Colonic mucosa (tissue), 4 donors: ENCODE data around the gene L3MBTL4. TPM values are rescaled to one million over a fixed set of nuclear protein-coding genes. Genes with fewer than 3 reads are reported as not detected.
"Not testable (repeated sequence)": the region's sequence is repeated elsewhere in the genome, so short reads cannot be mapped to it uniquely, and the experiment has no call there.

Experiments
- DNase-seq: peaks from one replicate; pipeline ENCODE4 v3.0.0-alpha.2; 2020
- H3K27ac ChIP-seq: fragments of 200-600 bp; one replicate; pipeline ENCODE4 v1.8.0; 2021
- H3K27me3 ChIP-seq: fragments of 200-600 bp; one replicate; pipeline ENCODE4 v1.8.0; 2021
- H3K36me3 ChIP-seq: fragments of 200-600 bp; one replicate; pipeline ENCODE4 v1.8.0; 2021
- H3K4me1 ChIP-seq: fragments of 200-600 bp; one replicate; pipeline ENCODE4 v1.8.0; 2021; ENCODE audit warnings: mild to moderate bottlenecking
- H3K4me3 ChIP-seq: fragments of 200-600 bp; one replicate; pipeline ENCODE4 v1.8.0; 2021
- H3K9ac ChIP-seq, 2 donors: one replicate each; pipeline ENCODE4 v1.7.0; 2013; ENCODE audit warnings: control low read depth in 2 of 2, low read depth in 2 of 2, low read length in 2 of 2
- H3K9me3 ChIP-seq: fragments of 200-600 bp; one replicate; pipeline ENCODE4 v1.8.0; 2021
- CTCF ChIP-seq: fragments of 200-600 bp; IDR thresholded peaks from one replicate; pipeline ENCODE4 v1.8.0; 2022; ENCODE audit warnings: antibody characterized with exemption, mild to moderate bottlenecking
- intact Hi-C: fragments of 100-400 bp; cut with DNase I; formaldehyde crosslinking; loops from one replicate; pipeline ENCODE4 v1.14.1; 2022
- total RNA-seq, 2 donors: library from RNA; stranded (reverse); fragmentation: NEBNext Ultra II Directional in 1 of 2; extraction: Animal tissue kit (Norgen Biotek cat#: 25700) in 1 of 2; gene quantifications; one replicate each; pipeline ENCODE4 v1.2.1, GENCODE V29; 2021
- donor health status: healthy.
- donor health status: DM: no; HTN: no; CAD: no.
- donor health status: DM: no; HTN: no; CAD: no.

Gene L3MBTL4
- total RNA-seq, 2 donors from 2014 or later: 3.5 to 3.8 TPM

GRCh38 chr18:6284761-6285160 lies 129.9 kb downstream of the L3MBTL4 start:
- no peak for DNase-seq
- Histone ChIP-seq H3K36me3 (no peaks in the 10 kb centered on the region), H3K9ac (no peak overlapping the region), H3K4me1 (no peaks in the 10 kb centered on the region), H3K27me3 (no peaks in the 10 kb centered on the region), H3K27ac (no peak overlapping the region), H3K9me3 (no peaks in the 10 kb centered on the region), H3K4me3 (no peak overlapping the region)
- no peak for TF ChIP-seq CTCF
- intact Hi-C loops: no loop called here

DNA sequence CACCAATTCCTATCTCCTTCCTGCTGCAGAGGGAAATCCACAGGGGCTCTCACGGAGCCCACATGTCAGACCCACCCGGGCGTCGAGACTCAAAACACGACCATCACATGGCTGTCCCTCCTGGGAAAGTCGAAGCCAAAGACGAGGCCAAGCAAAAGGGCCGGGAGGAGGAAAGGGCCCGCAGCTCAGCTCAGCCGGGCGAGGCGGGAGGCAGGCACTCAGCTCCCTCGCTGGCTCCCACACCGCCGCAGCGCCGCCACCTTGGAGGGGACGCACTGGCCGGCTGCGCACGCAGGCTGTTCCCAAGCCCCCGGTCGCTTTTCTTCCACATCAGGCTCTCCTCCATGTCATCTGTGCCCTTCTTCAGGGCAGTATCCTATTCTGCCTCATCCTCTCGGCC lies 130.4 kb downstream of the L3MBTL4 start:
- Histone ChIP-seq H3K4me1 (no peaks in the 10 kb centered on the region), H3K9me3 (no peaks in the 10 kb centered on the region), H3K27me3 (no peaks in the 10 kb centered on the region), H3K36me3 (no peaks in the 10 kb centered on the region), H3K9ac (no peak overlapping the region), H3K4me3 (no peak overlapping the region), H3K27ac (no peak overlapping the region)
- no peak for TF ChIP-seq CTCF
- intact Hi-C loops: no loop called here
- DNase-seq: no peak

DNA sequence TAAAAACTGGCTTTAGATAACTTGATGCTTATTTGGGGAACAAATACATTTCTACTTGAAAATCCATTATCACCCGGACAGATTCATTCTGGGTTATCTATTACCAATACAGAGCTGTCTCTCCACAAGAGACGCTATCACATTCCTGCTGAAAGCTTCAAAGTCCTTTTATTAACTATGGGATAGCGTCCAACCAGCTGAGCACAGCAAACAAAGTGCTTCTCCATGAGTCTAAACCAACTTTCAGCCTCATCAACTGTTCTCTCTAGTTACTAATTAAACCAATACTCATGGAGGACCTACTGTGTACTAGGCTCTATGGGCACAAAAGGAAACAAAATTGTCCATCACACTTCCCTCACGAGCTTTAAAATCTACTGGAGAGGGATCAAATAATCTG lies 132.8 kb downstream of the L3MBTL4 start:
- no peaks in the 10 kb centered on the region for H3K36me3 ChIP-seq
- H3K9me3 ChIP-seq: no peaks in the 10 kb centered on the region
- no peak overlapping the region for H3K9ac ChIP-seq
- H3K27ac ChIP-seq: no peak overlapping the region
- no peak overlapping the region for H3K4me3 ChIP-seq
- no peak for DNase-seq
- H3K27me3 ChIP-seq: no peaks in the 10 kb centered on the region
- H3K4me1 ChIP-seq: no peaks in the 10 kb centered on the region
- intact Hi-C loops: no loop called here
- TF ChIP-seq CTCF: no peak

- Histone ChIP-seq H3K27me3 (no peaks in the 10 kb centered on the region), H3K4me3 (no peak overlapping the region), H3K9me3 (no peaks in the 10 kb centered on the region), H3K27ac (no peak overlapping the region), H3K9ac (no peak overlapping the region), H3K36me3 (no peaks in the 10 kb centered on the region), H3K4me1 (no peaks in the 10 kb centered on the region)
- intact Hi-C loops: no loop called here
- DNase-seq: no peak
- TF ChIP-seq CTCF: no peak
Measured at GRCh38 chr18:6280211-6280743, 134.4 kb downstream of the L3MBTL4 start.

DNA sequence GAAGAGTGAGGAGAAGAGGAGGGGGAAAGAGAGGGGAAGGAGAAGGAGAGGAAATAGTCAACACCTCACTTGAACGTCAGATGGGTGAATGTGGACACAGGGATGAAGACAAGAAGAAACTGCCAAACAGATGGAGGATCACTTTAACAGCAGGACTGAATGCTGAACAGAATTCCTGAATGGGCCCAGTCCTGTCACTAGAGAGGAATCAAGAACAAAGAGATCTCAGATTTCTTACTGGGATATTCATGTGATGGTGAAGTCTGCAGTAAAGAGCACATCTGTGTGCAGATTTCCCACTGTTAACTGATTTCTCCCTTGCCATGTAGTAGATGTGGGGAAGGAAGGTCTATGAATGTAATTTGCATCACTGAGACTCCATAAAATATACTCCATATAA lies 135.4 kb downstream of the L3MBTL4 start:
- H3K9me3 ChIP-seq: no peaks in the 10 kb centered on the region
- no peak overlapping the region for H3K27ac ChIP-seq
- intact Hi-C loops: no loop called here
- H3K36me3 ChIP-seq: no peaks in the 10 kb centered on the region
- H3K4me1 ChIP-seq: no peaks in the 10 kb centered on the region
- TF ChIP-seq CTCF: no peak
- no peak for DNase-seq
- no peak overlapping the region for H3K9ac ChIP-seq
- H3K4me3 ChIP-seq: no peak overlapping the region
- H3K27me3 ChIP-seq: no peaks in the 10 kb centered on the region

GRCh38 chr18:6273423-6273822 lies 141.3 kb downstream of the L3MBTL4 start:
- H3K36me3 ChIP-seq: no peaks in the 10 kb centered on the region
- intact Hi-C loops: no loop called here
- no peaks in the 10 kb centered on the region for H3K9me3 ChIP-seq
- no peak overlapping the region for H3K9ac ChIP-seq
- TF ChIP-seq CTCF: no peak
- H3K4me1 ChIP-seq: no peaks in the 10 kb centered on the region
- no peak overlapping the region for H3K27ac ChIP-seq
- no peak for DNase-seq
- H3K27me3 ChIP-seq: no peaks in the 10 kb centered on the region
- H3K4me3 ChIP-seq: no peak overlapping the region

DNA sequence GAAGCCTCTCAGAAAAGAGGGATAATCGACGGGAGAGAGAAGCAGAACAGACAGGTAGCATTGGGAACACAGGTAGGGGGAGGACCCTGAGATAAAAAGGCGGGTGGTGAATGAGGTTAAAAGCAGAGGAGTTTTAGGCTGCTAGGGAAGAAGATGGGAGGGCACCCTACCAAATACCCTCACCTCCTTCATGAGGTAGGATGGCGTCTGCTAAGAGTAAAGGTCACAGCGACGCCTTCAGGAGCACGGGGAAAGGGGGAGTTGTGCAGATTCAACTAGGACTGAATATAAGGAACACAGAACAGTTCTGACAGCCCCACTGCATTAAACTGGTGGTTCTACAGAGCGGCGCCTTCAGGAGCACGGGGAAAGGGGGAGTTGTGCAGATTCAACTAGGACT lies 142.6 kb downstream of the L3MBTL4 start:
- H3K9ac ChIP-seq, H3K4me1 ChIP-seq, H3K27ac ChIP-seq, intact Hi-C loops, H3K9me3 ChIP-seq, H3K27me3 ChIP-seq, H3K36me3 ChIP-seq, H3K4me3 ChIP-seq, DNase-seq: not testable (repeated sequence)
